GM19324 (cell line): Measurements from ENCODE around the gene SNTG2.
"Not testable (repeated sequence)": the region's sequence is repeated elsewhere in the genome, so short reads cannot be mapped to it uniquely, and the experiment has no call there.

ENCODE experiments used
- ATAC-seq: cut with Tn5 transposase; IDR thresholded peaks from one replicate; pipeline ENCODE4 v1.9.1; 2021; ENCODE audit warnings: mild to moderate bottlenecking, moderate library complexity; ENCODE audit not compliant: unreplicated experiment, low FRiP score

SNTG2 gene

GRCh38 chr2:1348789-1349188, 398.1 kb downstream of the SNTG2 start:
- ATAC-seq = no peak

GRCh38 chr2:1350111-1350510, 399.5 kb downstream of the SNTG2 start:
- no peak for ATAC-seq

GRCh38 chr2:1353124-1353523, 402.5 kb downstream of the SNTG2 start:
- ATAC-seq = no peak

- no peak for ATAC-seq
Measured at GRCh38 chr2:1353543-1353942, 402.9 kb downstream of the SNTG2 start.

- ATAC-seq = no peak
Measured at GRCh38 chr2:1360144-1360543, 409.5 kb downstream of the SNTG2 start.

- ATAC-seq = no peak
Measured at GRCh38 chr2:1360557-1361250, 410.1 kb downstream of the SNTG2 start.

GRCh38 chr2:1363367-1363766, 412.7 kb downstream of the SNTG2 start:
- ATAC-seq = no peak

- ATAC-seq = no peak
Measured at GRCh38 chr2:1366546-1367134, 416.0 kb downstream of the SNTG2 start.

GRCh38 chr2:1367601-1368000, 417.0 kb downstream of the SNTG2 start:
- no peak for ATAC-seq

- ATAC-seq = no peak
Measured at GRCh38 chr2:1369905-1370304, 419.3 kb downstream of the SNTG2 start.

GRCh38 chr2:1370461-1370860, 419.8 kb downstream of the SNTG2 start:
- no peak for ATAC-seq

GRCh38 chr2:1371082-1371481, 420.4 kb downstream of the SNTG2 start:
- no peak for ATAC-seq

- ATAC-seq = no peak
Measured at GRCh38 chr2:1373830-1374229, 423.2 kb downstream of the SNTG2 start.

- ATAC-seq = no peak
Measured at GRCh38 chr2:1374287-1374686, 423.6 kb downstream of the SNTG2 start.

GRCh38 chr2:1375794-1376193, 425.1 kb downstream of the SNTG2 start:
- ATAC-seq = no peak

GRCh38 chr2:1377473-1377872, 426.8 kb downstream of the SNTG2 start:
- no peak for ATAC-seq

- ATAC-seq = no peak
Measured at GRCh38 chr2:1378456-1379150, 428.0 kb downstream of the SNTG2 start.

- no peak for ATAC-seq
Measured at GRCh38 chr2:1381644-1382043, 431.0 kb downstream of the SNTG2 start.

- ATAC-seq = not testable (repeated sequence)
Measured at GRCh38 chr2:1387954-1388725, 437.5 kb downstream of the SNTG2 start.

GRCh38 chr2:1390118-1390517, 439.5 kb downstream of the SNTG2 start:
- ATAC-seq = not testable (repeated sequence)

GRCh38 chr2:1393321-1393720, 442.7 kb downstream of the SNTG2 start:
- ATAC-seq = no peak
